ENCODE results near the gene WASF3. TPM values are rescaled to one million over a fixed set of nuclear protein-coding genes. Genes with fewer than 3 reads are reported as not detected.

Gene WASF3
- total RNA-seq, 1 experiment from 2014 or later = 6.5 TPM

DNA sequence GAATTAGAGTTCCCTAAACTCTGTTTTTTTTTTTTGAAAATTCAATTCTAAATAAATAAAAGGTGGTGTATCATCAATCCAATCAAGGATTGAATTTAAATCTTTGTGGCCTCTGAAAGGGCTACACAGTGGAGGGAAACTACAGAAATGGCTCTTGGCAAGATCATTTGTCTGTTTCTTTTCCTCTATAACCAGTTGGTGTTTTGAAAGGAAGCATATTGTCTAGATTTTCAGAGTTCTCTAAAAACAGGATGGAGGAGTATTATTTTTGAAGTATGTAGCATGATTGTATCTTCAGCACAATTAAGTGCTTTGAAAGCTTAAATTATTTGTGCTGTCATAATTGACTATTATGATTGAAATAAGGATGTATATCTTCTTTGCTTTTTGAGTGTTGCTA is 29.8 kb downstream of the WASF3 start:
- no peak for DNase-seq (ENCODE audit: low read depth)

DNA sequence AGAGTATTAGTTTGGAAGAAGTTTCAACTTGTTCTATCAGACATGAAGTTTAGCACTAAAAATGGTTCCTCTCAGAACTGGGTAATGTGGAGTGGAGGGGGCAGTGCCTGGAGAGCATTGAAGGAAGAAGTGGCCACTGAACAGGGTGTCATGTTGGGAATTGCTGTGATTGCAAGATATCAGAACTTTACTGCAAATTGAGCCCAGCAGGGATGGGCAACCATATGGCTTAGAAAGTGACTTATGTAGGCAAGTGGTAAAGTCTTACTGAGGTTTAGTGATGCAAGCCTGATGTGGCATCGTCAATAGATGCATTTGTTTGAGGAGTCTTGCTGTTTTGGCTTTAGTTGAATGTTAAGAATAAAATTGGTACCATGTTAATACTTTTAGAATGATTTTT is 31.7 kb downstream of the WASF3 start:
- no peak for DNase-seq (ENCODE audit: low read depth)

DNA sequence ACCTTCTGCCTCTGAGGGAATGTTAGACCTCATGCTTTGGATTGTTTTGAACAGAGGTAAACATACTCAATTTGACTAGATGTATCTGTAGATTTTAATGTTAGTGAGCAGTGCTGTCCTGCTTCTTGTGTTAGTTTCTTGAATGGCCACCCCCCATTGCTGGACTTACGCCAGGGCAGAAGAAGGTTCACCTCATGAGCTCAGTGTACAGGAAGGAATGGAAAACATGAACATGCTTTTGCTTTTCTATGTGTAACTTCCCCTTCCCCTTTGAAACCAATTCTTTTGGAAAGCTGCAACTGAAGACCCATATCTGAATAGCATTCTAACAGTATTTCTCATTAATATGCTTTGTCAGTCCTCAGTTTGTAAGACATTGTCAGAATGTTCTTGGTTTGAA is 32.3 kb downstream of the WASF3 start:
- DNase-seq (ENCODE audit: low read depth) = peak; percentile 20

DNA sequence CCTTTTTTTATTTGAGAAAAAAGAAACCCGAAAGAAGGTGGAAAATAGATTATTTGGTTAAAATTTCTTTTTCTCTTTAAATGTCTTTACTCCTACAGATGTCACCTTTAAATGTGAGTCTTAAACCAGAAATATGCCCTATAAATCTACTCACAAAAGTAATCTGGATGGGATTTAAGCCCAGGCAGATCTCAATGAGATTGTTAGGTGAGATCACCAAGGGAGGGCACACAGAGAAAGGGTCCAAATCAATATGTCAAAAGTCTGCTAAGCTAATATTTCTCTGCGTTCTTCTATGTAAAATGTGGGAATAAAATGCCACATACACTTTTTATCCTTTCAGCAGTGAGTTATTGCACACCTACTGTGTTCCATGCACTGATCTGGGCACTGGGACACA is 32.9 kb downstream of the WASF3 start:
- DNase-seq (ENCODE audit: low read depth) = no peak

DNA sequence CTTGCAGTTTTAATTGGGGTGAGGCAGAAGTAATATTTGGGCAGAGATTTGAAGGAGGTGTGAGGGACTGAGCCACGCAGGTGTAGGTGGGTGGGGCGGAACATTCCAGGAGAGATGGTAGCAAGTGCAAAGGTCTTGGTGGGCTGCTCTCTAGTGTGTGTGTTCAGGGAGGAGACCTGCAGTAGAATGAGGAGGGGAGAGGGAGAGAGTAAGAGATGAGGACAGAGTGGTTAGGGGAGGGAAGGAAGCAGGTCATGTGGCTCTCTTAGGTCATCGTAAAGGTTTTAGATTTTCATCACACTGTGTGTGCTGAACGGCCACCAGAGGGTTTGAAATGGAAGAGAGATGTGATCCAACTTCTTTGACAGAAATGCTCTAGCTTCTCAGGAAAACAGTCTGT is 33.5 kb downstream of the WASF3 start:
- no peak for DNase-seq (ENCODE audit: low read depth)

DNA sequence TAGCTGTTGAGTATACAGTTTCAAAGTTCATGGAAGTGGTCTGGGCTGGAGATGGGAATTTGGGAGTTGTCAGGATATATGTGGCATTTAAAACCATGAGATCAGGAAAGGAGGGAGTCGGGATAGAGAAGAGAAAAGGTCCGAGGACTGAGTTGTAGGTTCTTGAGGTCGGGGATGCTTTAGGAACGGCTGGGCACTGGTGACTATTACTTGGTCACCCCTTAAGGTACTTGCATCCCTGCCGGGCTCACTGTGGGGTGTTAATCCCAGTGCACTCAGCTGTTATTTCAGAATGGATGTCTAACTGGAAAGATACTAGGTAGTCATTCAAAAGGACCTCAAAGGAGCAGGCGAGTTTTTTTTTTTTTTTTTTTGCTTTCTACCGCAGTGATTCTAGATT is 34.2 kb downstream of the WASF3 start:
- DNase-seq (ENCODE audit: low read depth) = no peak

DNA sequence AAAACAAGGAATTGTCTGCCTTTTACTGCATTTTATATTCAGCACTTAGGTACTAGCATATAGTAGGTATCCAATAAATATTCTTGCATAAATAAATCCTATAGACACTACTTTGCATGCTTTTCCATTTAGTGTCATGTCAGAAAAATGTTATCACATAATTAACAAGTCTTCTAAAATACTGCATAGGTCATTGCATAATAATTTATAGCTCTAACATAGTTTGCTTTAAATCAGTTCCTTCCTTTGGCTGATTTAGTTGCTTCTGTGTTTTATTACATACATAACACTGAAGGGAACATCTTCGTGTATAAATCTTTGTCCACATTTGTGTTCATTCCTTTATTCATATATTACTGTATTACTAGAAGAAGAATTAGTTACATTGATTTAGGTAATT is 36.2 kb downstream of the WASF3 start:
- no peak for DNase-seq (ENCODE audit: low read depth)

DNA sequence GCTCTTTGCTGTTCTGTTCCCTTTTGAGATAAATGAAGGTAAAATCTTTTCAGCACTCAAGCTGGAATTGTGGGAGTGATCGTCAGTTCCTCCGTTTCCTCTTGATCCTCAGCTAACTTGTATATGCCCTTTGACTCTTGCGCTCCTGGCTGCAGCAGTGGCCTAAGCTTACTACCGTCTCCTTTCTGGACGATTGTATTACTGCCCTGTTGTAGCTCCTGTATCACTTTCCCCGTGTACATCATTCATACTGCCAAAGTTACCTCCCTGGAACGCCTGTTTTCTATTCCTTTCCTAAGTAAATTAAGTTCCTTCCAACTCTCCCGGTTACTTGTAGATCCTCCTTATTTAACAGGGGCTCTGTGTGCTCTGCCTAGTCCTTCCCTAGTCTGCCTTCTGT is 36.9 kb downstream of the WASF3 start:
- no peak for DNase-seq (ENCODE audit: low read depth)

DNA sequence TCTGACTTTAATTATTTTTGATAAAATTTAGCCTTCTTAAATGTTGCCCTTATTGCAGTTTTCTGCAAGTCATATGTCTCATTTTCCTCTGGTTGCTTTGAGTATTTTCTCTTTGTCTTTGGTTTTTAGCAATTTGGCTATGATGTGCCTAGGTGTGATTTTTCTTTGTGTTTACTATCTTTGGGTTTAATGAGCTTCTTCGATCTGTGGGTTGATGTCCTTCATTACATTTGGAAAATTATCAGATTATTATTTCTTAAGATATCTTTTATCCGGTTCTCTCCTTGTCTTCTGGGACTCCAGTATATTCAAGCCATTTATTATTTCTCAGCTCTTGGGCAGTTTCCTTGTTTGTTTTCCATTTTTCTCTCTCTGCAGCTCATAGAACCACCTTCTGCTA is 39.0 kb downstream of the WASF3 start:
- no peak for DNase-seq (ENCODE audit: low read depth)

DNA sequence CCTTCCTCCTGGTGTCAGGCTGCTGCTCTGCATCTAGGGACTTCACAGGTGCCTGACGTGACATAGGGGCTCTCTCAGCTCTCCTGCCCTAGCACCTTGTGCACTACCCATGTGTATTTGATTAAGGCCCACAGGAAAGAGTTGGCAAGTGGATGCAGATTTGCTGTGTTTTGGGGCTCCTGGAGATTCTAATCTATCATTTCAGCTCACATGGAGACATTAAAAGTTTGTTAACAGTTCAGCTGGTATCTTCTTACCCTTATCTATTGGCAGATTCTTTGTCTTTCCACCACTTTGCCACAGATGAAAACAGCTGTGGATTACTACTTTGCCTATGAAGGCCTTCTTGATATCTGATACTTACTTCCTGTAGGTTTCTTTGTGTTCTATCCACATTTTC is 41.9 kb downstream of the WASF3 start:
- no peak for DNase-seq (ENCODE audit: low read depth)

DNA sequence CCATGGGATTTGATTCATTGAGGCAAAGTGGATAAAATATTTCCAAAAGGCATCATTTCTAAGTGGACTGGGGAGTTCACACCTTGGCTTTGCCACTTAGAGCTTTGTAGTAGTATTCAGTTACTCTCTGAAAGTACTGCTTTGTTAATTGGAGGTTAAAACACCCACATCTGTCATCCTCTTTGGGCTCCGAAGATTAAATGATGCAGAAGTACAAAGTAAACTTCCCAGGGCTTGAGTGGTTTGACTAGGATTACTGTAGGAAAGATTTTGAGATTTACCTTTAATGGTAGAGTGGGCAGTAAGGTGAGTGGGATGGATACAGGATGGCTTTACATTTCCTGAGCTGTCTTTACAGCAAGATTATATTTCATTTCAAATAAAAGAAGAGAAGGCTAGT is 42.4 kb downstream of the WASF3 start:
- no peak for DNase-seq (ENCODE audit: low read depth)

DNA sequence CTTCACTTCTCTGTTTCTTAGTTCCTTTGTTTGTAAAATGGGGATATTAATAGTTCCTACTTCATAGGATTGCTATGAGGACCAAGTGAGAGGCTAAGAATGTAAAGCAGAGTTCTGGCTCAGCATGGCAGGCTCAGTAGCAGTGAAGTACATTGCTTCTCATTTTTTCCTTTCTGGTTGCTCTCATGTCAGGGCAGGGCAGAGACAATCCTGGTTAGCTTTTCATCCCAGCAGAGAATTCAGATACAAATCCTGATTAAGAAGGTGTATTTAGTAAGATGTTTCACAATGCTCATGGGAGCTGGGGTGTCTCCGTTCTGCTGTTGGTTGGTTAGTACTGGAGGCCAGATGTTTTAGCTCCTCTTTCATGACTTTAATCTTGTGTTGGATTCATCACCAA is 42.9 kb downstream of the WASF3 start:
- no peak for DNase-seq (ENCODE audit: low read depth)

DNA sequence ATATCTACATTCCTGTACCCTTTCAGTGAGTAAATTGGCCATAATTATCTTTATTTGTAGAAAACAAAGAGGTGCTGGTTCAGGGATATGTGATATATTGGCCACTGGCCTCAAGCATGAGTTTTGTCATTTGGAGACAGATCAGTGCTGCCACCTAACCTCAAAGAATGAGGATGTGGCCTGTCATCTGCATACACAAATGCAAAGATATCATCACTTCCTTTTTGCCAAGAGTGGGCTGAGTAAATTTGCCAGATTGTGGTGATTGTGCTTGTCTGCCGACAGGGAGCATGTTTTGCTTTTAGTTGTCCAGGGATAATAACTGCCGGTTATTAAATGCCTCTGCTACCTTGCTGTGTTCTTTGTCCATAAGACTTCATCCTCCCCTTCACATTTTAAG is 44.2 kb downstream of the WASF3 start:
- peak; percentile 76 for DNase-seq (ENCODE audit: low read depth)

DNA sequence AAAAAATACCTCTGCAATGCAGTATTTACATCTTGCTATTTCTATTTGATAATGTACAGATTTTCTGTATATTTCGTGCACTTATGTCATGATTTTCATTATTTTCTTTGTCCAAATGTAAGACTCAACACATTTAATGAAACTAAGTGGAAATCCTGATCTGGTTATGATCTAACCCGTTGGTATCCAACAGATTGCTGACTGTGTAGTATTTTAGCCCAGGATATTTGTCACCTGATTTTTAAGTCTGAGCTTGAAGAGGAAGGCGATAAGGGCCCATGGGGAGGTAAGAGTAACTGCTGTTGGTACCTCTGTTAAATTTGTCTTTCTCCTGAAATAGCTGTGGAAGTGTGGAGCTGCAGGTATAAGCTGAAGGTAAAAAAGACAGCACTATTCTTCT is 45.3 kb downstream of the WASF3 start:
- DNase-seq (ENCODE audit: low read depth) = no peak

DNA sequence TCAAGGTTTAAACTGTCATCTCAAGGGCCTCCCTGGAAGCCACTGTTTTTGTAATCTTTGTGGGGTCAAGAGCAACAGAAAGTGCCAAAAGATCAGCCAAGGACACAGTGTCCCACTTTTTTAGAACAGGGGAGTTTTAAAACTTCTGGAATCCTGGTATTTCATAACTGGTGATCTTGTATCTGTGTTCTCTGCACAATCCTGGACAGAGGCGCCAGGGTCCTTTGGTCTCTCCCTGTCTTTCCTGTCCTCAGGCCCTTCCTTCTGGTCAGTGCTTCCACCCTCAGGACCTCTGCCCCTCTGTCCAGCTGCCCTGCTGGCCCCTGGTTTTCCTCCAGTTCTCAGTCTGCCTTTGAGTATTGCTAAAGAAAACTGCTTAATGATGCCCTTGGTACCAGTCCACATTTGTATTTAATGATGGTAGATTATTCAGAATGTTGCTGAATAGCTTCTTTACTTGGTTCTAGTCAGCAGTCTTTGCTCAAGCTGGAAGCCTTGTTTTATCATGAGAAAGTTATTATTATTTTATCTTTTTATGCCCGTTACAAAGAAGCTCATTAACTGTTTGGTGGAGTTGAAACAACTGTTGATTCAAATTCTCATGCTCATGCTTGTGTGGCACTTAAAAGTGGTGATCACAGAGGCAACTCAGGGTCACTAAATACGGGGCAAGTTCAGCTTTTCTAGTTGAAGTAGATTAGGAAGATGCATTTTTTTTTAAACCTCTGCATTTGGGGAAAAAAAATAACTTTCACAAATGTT is 47.5 kb downstream of the WASF3 start:
- no peak for DNase-seq (ENCODE audit: low read depth)

DNA sequence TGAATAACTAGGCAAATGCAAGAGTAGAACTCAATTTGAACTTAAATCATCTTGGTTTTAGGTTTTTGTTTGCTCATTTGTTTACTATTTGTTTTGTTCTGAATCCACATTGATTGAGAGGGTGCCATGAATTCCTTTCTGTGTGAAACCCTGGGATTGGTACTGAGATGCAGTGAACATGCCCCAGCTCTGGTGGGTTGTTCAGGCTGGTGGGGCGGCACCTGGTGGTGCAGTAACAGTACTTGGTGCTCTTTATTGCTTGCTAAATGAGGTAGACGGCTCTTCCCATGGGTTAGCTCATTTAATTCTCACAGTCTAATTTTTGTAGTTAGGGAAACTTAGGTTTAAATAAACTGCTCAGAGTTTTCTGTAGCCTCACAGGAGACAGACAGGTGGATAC is 48.4 kb downstream of the WASF3 start:
- peak; percentile 6 for DNase-seq (ENCODE audit: low read depth)

DNA sequence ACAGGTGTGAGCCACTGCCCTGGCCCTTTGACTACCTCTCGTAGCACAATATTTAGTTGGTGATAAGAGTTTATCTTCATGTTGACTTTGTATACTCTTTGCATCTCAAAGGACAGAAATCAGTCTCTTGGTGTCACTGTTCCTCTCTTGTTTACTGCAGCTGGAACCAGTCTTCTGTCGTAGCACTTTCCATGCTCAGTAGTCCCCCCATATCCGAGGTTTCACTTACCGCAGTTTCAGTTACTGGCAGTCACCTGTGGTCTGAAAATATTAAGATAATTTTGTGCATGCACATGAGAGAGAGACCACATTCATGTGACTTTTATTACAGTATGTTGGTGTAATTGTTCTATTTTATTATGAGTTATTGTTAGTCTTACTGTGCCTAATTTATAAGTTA is 49.1 kb downstream of the WASF3 start:
- no peak for DNase-seq (ENCODE audit: low read depth)

DNA sequence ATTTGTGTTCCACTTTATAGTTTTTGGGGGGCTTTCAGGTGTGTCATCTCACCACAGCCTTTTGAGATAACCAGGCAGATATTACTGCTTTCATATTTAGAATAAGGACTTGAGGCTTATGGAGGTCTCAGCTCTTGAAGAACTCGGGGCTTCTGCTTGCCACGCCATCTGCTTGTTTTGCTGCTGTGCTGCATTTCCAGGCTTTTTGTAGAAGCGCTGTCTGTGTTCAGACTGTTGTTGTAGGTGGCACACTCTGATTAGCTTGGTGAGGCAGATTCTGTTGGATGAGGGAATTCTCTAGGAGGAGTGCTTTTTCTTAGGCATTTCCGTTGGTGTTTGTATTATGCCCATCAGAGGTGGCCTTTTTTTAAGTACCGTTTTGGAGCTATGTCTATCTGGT is 57.2 kb downstream of the WASF3 start:
- no peak for DNase-seq (ENCODE audit: low read depth)

DNA sequence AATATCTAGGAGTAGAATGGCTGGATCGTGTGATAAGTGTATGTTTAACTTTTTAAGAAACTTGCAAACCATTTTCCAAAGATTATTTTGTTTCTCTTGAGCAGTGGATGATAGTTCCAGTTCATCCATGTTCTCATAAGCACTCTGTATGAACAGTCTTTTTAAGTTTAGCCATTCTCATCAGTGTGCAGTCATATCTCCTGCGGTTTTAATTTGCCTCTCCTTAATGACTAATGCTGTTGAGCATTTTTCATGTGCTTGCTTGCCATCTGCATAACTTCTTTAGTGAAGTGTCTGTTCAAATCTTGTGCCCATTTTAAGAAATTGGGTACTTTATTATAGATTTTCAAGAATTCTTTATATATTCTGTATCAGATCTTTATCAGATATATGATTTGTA is 58.6 kb downstream of the WASF3 start:
- peak; percentile 79 for DNase-seq (ENCODE audit: low read depth)

DNA sequence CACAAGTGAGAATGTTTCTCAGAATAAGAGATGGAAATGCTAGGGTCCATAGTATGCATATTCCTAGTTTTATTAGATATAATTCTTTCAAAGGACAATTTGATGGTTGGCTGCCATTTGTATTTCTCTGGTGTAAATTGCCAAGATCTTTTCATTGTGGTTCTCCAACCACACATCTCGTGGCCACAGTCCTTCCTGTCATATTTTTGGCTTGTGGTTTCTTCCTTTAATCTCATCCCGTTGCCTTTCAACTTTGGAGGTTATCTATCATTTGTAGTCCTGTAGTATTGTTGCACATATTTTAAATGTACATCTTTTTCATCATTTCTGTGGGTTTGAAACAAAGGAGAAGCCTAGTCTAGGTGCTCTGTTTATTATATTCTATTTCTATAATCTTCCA is 61.2 kb downstream of the WASF3 start:
- DNase-seq (ENCODE audit: low read depth) = peak; percentile 19

DNA sequence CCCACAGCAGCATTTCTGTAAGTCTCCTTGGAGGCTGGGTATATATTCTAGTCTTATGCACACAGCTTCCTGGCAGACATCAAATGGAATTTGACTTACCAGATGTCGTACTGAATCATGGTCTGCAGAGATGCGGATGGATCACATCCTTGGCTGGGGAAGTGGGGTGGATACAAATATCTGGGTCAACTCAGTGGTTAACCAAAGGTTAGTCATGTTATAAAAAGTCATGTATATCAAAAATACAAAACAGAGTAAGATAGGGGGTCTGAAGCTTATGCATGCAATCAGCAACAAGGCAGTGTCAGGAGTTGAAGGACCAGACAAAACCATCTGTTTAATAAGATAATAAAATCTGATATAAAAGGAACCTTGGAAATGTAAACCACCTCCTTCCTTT is 61.9 kb downstream of the WASF3 start:
- DNase-seq (ENCODE audit: low read depth) = peak; percentile 86

DNA sequence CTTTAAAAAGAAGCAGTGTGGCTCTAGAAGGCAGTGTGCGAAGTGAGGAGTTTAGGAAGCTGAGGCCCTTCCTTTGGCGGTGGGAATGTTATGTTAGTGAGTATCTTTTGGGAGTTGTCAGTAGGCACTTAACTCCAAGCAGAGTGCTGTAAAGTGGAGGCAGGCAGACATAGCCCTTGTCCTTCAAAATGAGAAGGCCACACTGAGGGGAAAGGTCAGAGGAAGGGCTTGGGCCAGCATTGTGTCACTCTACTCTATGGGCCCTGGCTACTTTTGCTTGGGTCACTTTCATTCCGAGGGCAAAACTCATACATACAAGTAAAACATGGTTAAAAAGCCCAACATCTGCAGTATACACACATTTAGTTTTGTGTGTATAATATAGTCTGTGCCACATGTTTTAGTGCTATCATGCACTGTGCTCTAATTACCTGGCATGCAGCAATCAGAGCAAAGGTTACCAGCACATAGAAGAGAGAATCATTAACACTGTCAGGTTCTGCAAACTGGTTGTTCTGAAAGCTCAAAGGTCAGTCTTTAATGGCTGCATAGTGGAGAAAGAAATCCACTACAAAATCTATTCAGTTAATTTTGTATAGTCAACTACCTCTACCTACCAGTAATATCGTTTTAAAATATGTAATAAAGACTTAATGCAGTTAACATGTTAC is 64.4 kb downstream of the WASF3 start:
- no peak for DNase-seq (ENCODE audit: low read depth)

DNA sequence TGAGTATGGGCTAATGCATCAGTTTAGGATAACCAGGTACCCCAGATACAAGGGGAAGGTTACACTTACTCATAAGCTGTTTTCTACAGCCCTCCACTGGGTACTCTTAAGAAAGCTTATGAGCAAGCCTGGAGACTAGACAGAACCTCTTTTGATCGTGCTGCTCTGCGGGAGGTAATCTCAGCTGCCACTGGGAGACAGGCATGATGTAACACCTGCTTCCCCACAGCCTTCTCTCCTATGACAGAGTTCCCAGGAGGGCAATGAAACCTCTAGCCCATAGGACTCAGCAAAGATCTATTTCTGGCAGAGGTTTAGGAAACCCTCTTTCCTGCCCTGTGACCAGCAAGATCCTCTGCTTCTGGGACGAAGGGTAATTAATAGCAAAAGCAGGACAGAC is 65.6 kb downstream of the WASF3 start:
- no peak for DNase-seq (ENCODE audit: low read depth)

All from HT1080 (cell line).